HG03175 (cell line): ENCODE data around the gene SPRED1.
"Not testable (repeated sequence)": the region's sequence is repeated elsewhere in the genome, so short reads cannot be mapped to it uniquely, and the experiment has no call there.

Source experiments
- ATAC-seq: cut with Tn5 transposase; IDR thresholded peaks from one replicate; pipeline ENCODE4 v1.9.1; 2021; ENCODE audit warnings: mild to moderate bottlenecking, moderate library complexity; ENCODE audit not compliant: unreplicated experiment

SPRED1 gene

GRCh38 chr15:38229705-38230310 lies 22.8 kb upstream of the SPRED1 start:
- no peak for ATAC-seq

GRCh38 chr15:38231436-38231835 lies 21.2 kb upstream of the SPRED1 start:
- ATAC-seq: no peak

DNA sequence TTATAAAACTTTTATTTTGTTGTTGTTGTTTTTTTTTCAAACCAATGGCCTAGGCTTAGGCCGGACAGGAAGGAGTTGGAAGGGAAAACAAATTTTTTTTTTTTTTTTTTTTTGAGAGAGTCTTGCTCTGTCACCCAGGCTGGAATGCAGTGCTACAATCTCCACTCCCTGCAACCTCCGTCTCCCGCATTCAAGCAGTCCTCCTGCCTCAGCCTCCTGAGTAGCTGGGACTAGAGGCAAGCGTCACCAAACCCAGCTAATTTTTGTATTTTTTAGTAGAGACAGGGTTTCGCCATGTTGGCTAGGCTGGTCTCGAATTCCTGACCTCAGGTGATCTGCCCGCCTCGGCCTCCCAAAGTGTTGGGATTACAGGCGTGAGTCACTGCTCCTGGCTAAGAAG lies 15.6 kb upstream of the SPRED1 start:
- not testable (repeated sequence) for ATAC-seq

- ATAC-seq: peak; percentile 71
Observed at GRCh38 chr15:38238311-38238710, 14.3 kb upstream of the SPRED1 start.

- peak; percentile 85 for ATAC-seq
Observed at GRCh38 chr15:38242055-38242454, 10.6 kb upstream of the SPRED1 start.

- no peak for ATAC-seq
Observed at GRCh38 chr15:38243278-38244055, 9.2 kb upstream of the SPRED1 start.

DNA sequence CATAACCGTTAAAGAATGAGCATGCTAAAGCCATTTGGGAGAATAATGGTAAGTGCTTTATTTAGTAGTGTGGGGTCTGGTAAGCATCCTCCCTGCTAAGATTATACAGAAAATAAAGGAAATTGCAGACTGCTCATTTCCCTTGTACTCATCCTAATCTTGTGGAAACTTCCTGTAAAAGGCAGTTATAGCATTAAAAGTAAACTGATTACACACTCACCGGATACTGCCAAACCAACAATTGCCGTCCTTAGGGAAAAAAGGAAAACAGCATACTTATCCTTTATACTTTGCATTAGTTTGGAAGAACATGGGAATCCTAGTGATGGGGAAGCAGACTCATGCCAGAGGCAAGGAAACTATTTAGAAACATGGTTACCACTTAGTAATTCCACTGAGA lies 5.3 kb upstream of the SPRED1 start:
- no peak for ATAC-seq

- ATAC-seq: no peak
Observed at GRCh38 chr15:38253351-38253781, 730 bp downstream of the SPRED1 start.

DNA sequence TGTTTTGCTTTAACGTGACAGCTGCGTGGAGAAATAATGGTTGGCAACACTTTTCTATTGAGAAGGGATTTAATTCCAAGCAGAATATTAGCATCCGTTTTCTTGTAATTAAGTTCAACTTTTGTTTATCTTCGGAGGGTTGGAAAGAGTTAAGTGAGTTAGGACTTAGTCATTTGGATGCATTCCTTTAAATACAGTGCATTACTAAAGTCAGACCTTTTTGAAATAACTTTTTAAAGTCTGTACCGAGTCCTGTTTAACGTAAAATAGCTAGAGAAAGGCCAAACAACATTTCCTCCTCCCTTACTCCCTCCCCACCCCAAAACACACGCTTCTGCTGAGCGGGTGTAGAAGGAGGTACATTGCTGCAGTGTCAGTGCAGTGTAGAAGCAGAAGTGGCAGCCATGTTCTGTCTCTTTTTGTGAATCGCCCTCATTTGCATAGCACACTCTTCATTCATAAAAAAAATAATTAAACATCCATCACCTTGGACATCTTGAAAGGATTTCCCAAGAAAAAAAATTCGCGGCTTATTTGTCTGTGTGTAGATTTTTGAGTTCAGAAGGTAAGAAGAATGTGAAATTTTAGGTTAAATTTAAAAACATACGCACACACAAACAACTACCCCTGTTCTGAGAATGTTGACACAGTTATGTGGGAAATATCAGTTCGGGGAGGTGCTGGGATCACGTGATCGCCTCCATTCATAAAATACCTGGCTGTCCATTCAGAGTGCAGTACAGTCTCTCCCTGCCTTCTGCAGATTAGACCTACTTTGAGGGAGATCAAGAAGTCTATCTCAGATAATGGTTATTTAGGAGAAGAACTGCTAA lies 1.6 kb downstream of the SPRED1 start:
- peak; percentile 64 for ATAC-seq

DNA sequence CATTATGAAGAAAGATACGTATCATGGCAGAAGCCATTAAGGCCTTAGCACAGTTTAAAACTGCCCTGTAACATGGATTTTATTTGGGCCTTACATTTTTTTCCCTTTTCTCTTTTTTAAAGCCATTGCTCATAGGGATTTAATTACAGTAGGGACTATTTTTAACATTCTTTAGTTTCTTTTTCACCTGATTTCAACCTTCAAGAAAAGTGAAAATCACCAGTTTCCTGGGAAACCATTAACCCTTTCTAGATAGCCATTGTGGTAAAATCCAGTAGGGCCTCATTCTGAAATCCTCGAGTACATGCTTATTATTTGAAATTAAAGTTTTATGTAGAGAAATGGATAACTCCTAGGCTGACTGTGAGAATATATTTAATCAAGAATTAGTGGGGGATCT lies 3.1 kb downstream of the SPRED1 start:
- no peak for ATAC-seq

DNA sequence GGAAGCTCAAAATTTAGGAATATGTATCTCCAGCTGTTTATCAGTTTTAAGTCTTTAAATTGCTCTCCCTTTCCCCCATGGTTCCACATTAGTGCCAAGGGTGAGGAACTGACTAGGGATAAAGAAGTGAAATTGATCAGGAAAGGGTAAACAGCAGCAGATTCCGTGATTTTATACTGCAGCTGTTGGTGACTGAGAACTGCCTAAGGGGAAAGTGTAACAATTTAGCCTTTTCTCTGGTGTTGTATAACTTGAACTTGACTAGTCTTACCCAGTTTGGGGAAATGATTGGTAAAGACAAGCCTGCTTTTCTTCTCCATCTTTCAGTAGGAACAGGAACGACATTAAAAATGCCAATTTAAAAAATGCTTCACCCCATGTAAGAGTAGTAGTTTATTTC lies 5.0 kb downstream of the SPRED1 start:
- no peak for ATAC-seq

GRCh38 chr15:38259134-38259533 lies 6.5 kb downstream of the SPRED1 start:
- ATAC-seq: no peak

DNA sequence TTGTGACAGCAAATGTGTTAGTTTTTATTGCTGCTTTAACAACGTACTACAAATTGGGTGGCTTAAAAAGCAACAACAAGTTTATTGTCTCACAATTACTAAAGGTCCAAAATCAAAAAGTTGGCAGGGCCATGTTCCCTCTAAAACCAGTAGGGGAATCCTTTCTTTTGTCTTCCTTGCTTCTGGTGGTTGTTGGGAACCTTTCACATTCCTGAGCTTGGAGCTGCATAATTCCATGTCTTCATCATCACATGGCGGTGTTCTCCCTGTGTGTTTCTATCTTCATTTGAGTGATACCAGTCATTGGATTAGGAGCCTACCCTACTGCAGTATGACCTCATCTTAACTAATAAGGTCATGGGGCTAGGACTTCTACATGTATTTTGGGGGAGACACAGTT lies 7.4 kb downstream of the SPRED1 start:
- no peak for ATAC-seq

DNA sequence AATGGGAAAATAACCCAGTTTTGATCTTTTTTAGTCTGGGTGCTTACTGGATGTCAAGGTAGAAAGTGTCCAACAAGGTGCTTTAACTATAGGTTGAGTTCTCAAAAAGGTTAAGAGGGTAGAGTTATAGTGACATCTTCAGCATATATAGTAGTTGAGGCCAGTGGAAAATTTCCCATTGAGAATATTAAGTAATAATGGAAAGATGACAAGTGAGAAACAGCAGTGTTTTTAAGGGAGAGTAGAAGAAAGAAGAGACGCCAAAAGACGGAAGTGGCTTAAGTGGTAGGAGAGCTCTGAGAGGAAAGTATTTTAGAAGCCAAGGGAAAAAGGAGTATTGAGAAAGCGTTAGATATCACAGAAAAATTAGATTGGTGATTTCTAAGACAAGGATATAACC lies 10.6 kb downstream of the SPRED1 start:
- no peak for ATAC-seq

DNA sequence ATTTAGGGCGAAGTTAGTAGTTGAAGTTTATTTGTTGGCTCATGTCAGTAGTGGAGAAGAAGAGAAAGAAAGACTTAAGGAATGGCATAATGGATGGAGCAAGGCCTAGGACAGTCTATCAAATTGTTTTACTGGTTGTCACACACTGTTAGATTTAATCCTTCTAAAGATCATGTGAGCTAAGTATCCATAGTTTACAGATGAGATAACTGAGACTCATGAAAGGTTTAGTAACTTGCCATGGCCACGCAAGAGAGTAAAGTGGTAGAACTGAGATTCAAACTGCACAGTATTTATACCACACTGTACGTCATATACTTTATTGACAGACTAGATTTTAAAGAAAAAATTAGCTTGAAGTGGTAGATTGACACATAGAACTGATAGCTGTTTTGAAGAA lies 11.4 kb downstream of the SPRED1 start:
- no peak for ATAC-seq

- no peak for ATAC-seq
Observed at GRCh38 chr15:38266247-38266986, 13.8 kb downstream of the SPRED1 start.

- no peak for ATAC-seq
Observed at GRCh38 chr15:38267421-38268022, 14.9 kb downstream of the SPRED1 start.

DNA sequence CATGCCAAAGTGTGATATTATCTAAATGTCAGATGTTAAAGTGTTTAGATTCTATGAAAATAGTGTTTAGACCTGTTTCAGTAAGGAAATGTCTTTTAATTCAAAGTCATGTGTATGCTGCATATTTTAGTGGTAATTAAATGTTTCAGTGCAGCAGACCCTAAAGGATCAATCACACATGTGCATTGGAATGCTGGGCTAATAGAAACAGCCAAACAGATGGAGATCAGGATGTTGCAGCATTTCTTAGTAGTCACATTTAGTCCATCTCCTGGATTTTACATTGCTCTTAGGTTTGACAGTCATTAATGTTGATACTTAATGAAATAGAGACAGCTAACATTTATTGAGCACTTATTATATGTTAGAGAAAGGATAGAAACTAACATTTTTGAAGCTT lies 18.5 kb downstream of the SPRED1 start:
- no peak for ATAC-seq

DNA sequence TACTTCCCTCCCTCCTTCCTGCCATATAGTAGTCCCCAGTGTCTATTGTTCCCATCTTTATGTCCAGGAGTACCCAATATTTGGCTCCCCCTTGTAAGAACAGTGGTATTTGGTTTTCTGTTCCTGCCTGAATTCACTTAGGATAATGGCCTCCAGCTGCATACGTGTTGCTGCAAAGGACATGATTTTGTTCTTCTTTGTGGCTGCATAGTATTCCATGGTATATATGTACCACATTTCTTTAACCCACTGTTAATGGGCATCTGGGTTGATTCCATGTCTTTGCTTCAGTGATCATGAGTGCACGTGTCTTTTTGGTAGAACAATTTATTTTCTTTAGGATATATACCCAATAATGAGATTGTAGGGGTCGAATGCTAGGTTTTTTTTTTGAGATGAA lies 19.3 kb downstream of the SPRED1 start:
- ATAC-seq: no peak

GRCh38 chr15:38272431-38272830 lies 19.8 kb downstream of the SPRED1 start:
- ATAC-seq: not testable (repeated sequence)

GRCh38 chr15:38274135-38274534 lies 21.5 kb downstream of the SPRED1 start:
- no peak for ATAC-seq
